ENCODE results near the gene ITPRIPL2. TPM values are rescaled to one million over a fixed set of nuclear protein-coding genes. Genes with fewer than 3 reads are reported as not detected.
A peak's percentile ranks its signal among the peaks of the same experiment; 100 is the strongest.

The ITPRIPL2 gene
- total and polyA plus RNA-seq, 2 of the 13 experiments (the other 11 are each of a cell fraction or from before 2014, with no cell fraction given), result 5.9 to 12.6 TPM

GRCh38 chr16:19066988-19067348 is 46.8 kb upstream of the ITPRIPL2 start:
- in situ Hi-C loops (cut with HindIII; ENCODE audit: extremely low pct_ligation_motif_present, low pct_unique_long_range_greater_than_20kb) (no loop called here), intact Hi-C loops (cut with micrococcal nuclease; ENCODE audit: unreplicated experiment) (loop anchor here (2.0 kb wide), 1 partner anchor 266 kb away; the partner anchor contains the start of gene ARL6IP1)
- ATAC-seq (peak; percentile 5; the same call in 2 of the 3 replicates), DNase-seq (ENCODE audit: low spot score) (no peak), FAIRE-seq (no peak)
- Histone ChIP-seq H3K27ac (ENCODE audit: extremely low read length, insufficient read depth, low read length) (peak overlapping the region; percentile 96), H3K36me3 (replicated peaks in 1 of 2; ENCODE audit: control insufficient read depth in 1 of 2, insufficient read depth in 2 of 2, low read length in 2 of 2) (no peaks in the 10 kb centered on the region; a peak in 1 of 5 replicates), H3K79me2 (ENCODE audit: insufficient read depth, low read length) (peaks cover 11% of the 10 kb centered on the region), H3K4me1 (ENCODE audit: insufficient read depth, low read length) (peaks cover 24% of the 10 kb centered on the region), H3K9me3 (ENCODE audit: low read length) (no peaks in the 10 kb centered on the region), H3K4me3 (replicated peaks in 1 of 3; ENCODE audit: insufficient read depth in 1 of 3, low read depth in 2 of 3, low read length in 3 of 3) (peak overlapping the region; percentile 66 to 87 (median 86)), H3K27me3 (ENCODE audit: control insufficient read depth in 1 of 2, insufficient read depth in 2 of 2, low read length in 2 of 2) (no peaks in the 10 kb centered on the region; a peak in 1 of 5 replicates), H2AFZ (ENCODE audit: low read length) (peak overlapping the region; percentile 78), H3K9ac (ENCODE audit: insufficient read depth, low read depth, low read length) (peak overlapping the region; percentile 98), H4K20me1 (ENCODE audit: insufficient read depth, low read length) (no peaks in the 10 kb centered on the region), H3K4me2 (ENCODE audit: low read depth, low read length) (peak overlapping the region; percentile 86)
- no TSS peak for BruUV-seq (replicated peaks)
- 24% methylated on average over 9 of the region's 9 CpGs for WGBS (ENCODE audit: low lambda C conversion rate)
- POLR2A ChIA-PET, result interaction anchor here (0.6 to 1.9 kb wide), 22 partner anchors 8 to 488 kb away, joined by 3 to 16 read pairs (median 4); partner anchors contain the start of genes ARL6IP1, ITPRIPL2, RPS15A and TMC7
- CTCF ChIA-PET (ENCODE audit: low intra/inter-chr PET ratio, low total read pairs), result interaction anchor here (2.3 kb wide), 1 partner anchor 84 kb away, joined by 23 read pairs; the partner anchor contains the start of gene TMC7
- TF ChIP-seq ZNF18 (CRISPR knock-in tag; IDR thresholded peaks at IDR 0.05; ENCODE audit: insufficient replicate concordance) (no peak), MED8 (CRISPR knock-in tag; IDR thresholded peaks at IDR 0.05; ENCODE audit: insufficient replicate concordance) (no peak), ZBTB7B (CRISPR knock-in tag; IDR thresholded peaks at IDR 0.05) (no peak), ZNF407 (CRISPR knock-in tag; IDR thresholded peaks at IDR 0.05; ENCODE audit: not compliant biosample characterization) (peak; percentile 2), AFF4 (CRISPR knock-in tag; IDR thresholded peaks at IDR 0.05) (0 out of 2 replicates have a peak, but pooled peaks have one; percentile 10), KDM2A (CRISPR knock-in tag; IDR thresholded peaks at IDR 0.05; ENCODE audit: borderline replicate concordance, low read depth) (no peak), HCFC1 (IDR thresholded peaks at IDR 0.05; ENCODE audit: low read depth, low read length) (no peak), LCORL (IDR thresholded peaks at IDR 0.05) (no peak), LCORL (CRISPR knock-in tag; IDR thresholded peaks at IDR 0.05) (no peak), ERF (CRISPR knock-in tag; IDR thresholded peaks at IDR 0.05) (no peak)

All from HepG2 (cell line).